HG03457 (cell line): ENCODE data around the gene BDP1.
"Not testable (repeated sequence)": the region's sequence is repeated elsewhere in the genome, so short reads cannot be mapped to it uniquely, and the experiment has no call there.

ENCODE experiments used
- ATAC-seq: cut with Tn5 transposase; IDR thresholded peaks from one replicate; pipeline ENCODE4 v1.9.1; 2021; ENCODE audit warnings: moderate number of reproducible peaks; ENCODE audit not compliant: unreplicated experiment

The BDP1 gene

DNA sequence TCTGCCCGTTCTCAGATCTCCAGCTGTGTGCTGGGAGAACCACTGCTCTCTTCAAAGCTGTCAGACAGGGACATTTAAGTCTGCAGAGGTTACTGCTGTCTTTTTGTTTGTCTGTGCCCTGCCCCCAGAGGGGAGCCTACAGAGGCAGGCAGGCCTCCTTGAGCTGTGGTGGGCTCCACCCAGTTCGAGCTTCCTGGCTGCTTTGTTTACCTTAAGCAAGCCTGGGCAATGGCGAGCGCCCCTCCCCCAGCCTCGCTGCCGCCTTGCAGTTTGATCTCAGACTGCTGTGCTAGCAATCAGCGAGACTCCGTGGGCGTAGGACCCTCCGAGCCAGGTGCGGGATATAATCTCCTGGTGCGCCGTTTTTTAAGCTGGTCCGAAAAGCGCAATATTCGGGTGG, 154.5 kb downstream of the BDP1 start:
- not testable (repeated sequence) for ATAC-seq

GRCh38 chr5:71615809-71616208, 160.4 kb downstream of the BDP1 start:
- no peak for ATAC-seq
